ENCODE data around the gene PMVK.
"Not testable (repeated sequence)": the region's sequence is repeated elsewhere in the genome, so short reads cannot be mapped to it uniquely, and the experiment has no call there.

PMVK gene

DNA sequence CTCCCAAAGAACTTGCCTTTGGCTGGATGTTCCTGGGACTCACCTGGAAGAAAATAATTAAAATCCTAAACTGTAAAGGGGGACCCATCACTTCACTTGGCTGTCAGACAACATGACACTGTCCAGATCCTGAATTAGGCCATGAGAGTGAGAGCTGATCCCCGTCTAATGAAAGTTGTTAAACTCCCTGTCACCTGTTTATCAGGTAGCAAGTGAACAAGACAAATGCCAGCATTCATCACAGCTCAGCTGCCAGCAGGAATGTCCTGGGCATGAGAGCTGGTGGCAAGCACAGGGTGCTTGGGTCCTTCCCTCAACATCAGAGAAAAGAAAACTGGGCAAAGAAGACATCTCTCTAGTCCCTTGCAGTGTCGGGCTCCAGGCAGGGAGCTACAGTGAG is 23.8 kb downstream of the PMVK start:
- no peak for DNase-seq (ENCODE audit: low spot score)

DNA sequence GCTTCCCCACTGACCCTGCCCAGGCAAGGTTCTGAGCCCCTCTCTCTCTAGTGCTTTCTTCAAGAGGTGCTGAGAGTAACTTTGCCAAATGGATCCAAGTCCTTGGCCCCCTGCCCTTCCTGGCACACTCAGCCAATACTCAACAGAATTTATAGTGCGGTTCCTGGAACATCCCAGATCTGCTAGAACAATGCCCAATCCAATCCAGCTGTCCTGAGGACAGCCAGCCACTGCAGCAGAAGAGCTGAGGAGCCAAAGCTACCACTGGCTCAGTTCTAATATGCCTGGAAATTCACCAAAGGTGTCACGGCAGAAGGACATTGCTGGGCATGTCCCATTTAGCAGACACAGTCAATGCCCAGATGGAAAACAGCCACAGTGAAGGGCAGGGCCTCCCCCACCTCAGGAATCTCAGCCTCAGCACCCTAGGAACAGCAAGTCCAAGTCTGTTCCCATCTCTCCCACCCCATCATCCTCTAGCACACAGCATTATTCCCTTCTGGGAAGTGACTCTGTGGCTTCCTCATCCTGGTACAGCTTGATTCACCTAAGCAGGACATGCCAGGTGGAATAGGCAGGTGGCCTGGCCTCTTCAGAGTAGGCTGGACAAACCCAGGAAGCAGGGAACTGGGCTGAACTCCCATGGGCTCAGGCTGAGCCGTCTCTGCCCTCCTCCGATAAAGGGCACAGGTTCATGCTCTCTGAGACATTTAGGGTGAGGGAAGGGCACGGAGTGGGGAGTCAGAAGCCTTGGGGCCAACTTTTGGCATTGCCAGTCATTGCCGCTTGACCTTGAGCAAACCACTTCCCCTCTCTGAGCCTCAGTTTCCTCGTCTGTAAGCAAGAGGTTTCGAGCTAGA is 24.6 kb downstream of the PMVK start:
- no peak for DNase-seq (ENCODE audit: low spot score)

DNA sequence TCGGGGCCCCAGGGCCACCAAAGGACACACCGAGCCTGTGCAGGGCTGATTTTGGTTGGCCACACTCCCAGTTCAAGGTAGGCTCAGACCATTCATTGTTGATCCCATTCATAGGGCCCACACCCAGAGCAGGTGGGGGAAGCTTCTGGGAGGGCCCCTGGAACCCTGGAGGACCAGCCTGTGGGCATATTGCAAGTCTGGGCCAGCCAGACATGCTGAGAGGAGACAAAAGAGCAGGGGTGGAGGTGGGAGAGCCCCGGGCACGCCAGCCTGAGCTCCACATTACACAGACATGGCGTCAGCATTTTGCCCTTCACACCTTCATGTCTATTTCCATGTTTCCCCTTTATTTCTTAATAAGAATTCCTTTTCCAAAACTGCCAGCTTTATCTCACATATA is 25.7 kb downstream of the PMVK start:
- DNase-seq (ENCODE audit: low spot score), result no peak

DNA sequence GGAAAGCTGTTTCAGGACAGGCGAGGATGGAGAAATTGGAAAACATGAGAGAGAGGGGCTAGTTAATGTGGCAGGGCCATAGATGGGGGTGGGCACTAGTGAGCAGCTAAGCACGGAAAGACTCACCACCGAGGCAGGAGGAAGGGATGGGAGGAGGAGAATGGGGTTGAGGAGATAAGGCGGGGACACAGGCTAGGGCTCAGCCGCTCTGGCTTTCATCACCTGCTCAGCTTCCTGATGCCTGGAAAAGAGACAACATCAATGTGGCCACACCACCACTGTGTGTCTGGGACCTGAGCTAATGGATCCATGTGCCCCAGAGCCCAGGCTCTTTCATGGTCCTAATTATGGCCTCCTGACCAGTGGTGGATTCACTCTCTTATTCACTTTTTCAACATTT is 27.6 kb downstream of the PMVK start:
- no peak for DNase-seq (ENCODE audit: low spot score)

DNA sequence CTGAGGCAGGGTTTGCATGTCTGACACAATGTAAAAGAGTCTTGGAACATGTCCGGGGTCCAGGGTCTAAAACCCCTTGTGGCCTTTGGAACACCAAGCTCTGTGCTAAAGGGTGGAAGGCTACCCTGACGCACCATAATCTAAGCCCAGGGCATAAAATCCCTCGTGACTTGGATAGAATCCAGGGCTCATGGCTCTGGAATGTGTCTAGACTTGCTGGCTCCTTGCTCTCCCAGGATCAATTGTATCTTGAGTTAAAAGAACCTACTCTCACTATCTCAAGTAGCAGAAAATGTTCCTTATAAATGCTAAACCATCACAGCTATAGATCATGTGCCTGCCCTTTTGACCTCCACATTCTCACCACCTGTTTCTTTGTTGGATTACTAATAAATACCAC is 28.4 kb downstream of the PMVK start:
- DNase-seq (ENCODE audit: low spot score), result not testable (repeated sequence)

DNA sequence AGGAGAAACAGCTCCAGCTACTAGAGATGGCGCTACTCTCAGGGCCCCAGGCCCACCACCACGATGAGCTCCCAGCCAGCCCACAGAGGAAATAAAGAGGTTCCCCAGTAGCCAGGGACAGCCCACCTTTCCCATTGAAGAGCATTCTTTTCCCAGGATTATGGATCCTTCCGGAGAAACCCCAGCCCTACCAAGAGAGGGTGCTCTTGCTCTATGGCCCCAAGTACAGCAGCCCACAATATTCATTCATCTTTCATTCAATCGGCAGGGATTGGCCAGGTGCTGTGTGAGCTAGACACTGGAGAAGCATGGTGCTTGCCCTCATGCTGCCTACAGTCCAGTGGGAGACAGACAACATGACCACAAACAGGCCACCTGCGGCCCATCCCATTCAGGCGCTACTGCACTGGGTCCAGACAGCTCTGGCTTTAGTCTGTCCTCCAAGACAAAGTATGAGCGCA is 29.9 kb downstream of the PMVK start:
- no peak for DNase-seq (ENCODE audit: low spot score)

DNA sequence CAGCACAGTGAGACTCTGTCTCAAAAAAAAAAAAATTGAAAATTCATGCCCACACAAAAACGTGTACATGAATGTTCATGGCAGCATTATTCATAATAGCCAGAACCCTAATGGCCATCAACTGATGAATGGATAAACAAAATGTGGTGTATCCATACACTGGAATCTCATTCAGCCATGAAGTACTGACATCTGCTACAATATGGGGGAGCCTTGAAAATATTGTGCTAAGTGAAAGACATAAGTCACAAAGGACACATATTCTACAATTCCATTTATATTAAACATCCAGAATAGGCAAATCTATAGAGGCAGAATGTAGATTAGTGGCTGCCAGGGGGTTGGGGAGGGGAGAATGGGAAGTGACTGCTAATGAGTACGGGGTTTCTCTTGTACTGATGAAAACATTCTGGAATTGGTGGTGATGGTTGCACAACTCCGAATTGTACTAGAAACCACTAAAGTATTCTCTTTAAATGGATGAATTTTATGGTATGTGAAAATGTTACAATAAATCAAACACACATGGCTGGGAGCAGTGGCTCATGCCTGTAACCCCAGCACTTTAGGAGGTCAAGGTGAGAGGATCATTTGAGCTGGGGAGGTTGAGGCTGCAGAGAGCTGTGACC is 33.5 kb downstream of the PMVK start:
- no peak for DNase-seq (ENCODE audit: low spot score)

DNA sequence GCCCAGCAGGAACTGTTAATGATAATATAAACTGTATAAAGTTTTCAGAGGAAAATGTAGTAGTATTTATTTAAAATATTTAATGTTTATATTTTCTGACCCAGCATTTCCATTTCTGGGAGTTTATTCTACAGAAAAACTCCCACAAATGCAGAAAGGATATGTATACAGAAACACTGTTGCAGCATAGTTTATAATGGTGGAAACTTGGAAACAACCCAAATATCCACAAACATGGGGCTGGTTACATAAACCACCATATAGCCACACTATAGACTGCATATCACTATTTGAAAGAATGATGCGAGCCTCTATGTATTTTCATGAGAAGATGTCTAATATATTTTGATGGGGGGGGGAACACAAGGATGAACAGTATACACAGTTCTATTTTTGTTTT is 34.9 kb downstream of the PMVK start:
- no peak for DNase-seq (ENCODE audit: low spot score)

DNA sequence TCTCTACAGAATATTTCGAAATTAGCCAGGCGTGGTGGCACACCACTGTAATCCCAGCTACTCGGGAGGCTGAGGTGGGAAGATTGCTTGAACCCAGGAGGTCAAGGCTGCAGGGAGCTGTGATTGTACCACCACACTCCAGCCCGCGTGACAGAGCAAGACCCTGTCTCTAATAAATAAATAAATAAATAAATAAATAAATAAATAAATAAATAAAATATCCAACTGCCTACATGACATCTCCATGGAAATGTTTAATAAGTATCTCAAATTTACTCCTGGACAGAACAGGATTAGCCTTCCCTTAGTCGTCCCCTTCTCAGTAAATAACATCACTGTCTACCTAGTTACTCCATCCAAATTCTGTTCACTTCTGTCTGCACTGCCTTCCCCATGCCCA is 37.5 kb downstream of the PMVK start:
- no peak for DNase-seq (ENCODE audit: low spot score)

DNA sequence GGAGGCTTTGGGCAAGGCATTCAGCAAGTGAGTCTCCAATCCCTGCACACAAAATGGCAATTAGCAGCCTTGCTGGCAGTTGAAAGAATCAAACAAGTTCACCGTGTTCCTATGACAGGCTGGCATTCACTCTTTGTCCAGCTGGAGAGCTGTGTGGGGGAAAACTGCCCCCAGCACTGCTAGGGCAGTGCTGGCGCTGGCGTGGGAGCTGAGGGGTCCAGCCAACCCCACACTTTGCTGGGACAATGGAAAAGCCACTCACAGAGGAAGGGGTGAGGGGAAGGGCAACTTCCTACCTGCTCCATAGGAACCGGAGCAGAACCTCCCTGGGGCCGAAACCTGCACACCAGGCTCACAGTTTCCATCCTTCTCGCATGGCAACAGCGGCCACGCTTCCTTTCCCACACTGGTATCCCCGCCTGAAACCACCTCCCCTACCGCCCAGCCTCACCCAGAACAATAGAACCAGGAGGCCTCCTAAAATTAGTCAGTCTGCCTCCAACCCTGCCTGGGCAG is 39.7 kb downstream of the PMVK start:
- peak; percentile 53 for DNase-seq (ENCODE audit: low spot score)

DNA sequence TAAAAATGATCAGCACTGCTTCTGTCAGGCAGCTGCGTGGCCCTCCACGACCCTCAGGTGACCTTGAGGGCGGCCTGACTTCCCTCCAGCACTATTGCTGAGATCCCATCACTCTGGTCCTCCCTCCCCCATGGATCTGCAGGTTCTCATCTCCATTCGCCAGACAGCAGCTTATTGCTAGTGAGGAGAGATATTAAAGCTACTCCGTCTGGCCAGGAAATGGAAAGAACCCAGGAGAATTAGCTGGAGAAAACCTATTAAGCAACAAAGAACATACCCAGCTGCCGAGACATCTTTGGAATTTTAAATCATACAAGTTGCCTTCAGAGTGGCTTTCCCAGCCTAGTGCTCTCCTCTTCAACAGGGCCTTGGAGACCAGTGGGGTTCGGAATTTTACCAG is 40.7 kb downstream of the PMVK start:
- DNase-seq (ENCODE audit: low spot score), result no peak

DNA sequence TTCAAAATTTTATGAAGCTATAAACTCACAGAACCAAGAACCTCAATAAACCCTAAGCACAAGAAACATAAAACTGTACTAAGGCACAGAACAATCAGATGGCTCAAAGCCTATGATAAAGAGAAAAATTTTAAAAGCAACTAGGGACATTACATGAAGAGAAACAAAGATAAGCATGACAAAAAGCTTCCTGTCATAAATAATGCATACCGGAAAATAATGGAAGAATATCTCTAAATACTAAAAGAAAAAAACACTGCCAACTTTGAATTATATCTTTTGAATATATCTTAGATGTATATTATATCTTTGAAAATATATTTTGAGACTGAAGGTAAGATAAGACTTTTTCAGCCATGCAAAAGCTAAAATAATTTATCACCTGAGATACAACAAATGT is 45.1 kb downstream of the PMVK start:
- no peak for DNase-seq (ENCODE audit: low spot score)

DNA sequence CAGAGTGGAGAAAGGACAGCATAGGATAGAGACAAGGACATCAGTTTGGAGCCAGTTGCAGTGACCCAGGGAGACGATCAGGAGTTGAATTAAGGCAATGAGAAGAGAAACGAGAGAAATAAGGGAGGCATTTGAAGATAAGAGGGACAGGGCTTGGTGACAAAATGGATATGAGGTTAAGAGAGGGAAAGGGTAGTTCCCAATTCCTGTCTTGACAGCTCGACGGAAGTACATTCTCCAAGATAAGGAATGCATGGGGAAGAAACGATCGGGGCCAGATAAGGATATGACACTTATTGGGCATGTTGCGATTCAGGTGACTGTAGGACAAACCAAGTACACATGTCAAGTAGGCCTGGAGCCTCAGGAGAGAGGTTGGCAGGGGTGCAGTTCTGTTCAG is 47.8 kb downstream of the PMVK start:
- DNase-seq (ENCODE audit: low spot score), result no peak

DNA sequence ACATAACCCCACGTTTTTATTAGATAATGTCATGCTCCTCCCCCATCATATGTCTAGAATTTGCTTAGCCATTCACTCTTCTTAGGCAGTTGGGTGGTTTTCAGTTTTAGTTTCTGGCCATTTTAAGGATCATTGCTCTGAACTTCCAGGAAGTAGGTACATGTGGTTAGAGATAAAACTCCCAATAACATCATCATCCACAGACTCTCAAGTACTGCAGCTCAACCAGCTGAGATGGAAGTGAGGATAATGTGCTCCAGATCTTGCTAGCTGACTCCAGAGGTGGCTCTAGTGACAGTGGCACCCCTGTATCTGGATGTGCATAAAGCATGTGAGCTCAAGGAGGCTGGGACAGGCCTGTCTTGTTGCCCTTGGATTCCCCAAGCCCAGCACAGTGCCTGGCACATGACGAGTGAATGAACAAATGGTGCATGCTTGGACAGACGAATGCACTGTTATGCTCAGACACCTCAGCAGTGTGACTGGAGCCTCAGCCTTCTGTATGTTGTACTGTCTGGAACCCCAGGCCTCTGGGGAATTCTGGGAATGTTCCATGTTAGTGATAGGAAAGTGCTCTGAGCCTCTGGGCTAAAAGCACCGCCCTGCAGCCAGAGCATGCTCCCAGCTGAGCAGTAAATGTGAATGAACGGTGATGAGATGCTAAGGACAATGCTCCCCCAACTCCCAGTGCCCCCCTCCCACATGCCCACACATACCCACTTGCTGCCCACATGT is 50.1 kb downstream of the PMVK start:
- no peak for DNase-seq (ENCODE audit: low spot score)

DNA sequence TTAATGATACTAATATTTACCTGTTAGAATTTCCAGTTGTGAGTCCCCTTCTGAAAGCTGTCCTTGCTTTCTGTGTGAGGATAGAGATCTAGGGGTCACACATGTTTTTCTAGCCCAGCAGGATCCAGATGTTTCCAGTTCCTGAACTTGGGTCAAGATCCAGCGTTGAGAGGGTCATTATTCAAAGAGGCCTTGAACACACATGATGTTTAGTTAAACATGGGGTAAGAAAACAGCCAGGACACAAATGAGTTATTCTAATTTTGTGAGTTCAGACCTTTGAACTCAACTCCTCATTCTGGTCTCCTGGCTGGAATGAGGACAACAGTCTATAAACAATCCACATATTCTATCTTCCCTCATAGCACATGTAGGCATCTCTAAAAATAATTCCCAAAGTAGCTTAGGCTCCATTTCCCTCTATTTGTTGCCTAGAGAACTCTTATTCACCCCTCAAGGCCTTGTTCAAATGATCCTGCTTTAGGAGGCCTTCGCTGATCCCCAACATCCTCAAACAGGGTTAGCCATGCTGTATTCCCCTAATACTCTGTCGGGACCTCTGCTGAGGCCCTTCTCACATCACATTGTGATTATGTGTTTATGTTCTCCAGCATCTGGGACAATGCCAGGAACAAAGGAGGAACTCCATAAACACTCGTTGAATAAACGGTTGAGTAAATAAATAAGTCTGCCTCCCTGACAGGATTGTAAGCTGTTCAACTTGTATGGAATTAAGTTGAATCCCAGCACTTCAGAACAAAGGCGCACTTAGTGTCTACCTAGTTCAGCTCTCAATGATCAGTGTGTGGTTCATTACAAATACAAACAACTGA is 51.4 kb downstream of the PMVK start:
- no peak for DNase-seq (ENCODE audit: low spot score)

DNA sequence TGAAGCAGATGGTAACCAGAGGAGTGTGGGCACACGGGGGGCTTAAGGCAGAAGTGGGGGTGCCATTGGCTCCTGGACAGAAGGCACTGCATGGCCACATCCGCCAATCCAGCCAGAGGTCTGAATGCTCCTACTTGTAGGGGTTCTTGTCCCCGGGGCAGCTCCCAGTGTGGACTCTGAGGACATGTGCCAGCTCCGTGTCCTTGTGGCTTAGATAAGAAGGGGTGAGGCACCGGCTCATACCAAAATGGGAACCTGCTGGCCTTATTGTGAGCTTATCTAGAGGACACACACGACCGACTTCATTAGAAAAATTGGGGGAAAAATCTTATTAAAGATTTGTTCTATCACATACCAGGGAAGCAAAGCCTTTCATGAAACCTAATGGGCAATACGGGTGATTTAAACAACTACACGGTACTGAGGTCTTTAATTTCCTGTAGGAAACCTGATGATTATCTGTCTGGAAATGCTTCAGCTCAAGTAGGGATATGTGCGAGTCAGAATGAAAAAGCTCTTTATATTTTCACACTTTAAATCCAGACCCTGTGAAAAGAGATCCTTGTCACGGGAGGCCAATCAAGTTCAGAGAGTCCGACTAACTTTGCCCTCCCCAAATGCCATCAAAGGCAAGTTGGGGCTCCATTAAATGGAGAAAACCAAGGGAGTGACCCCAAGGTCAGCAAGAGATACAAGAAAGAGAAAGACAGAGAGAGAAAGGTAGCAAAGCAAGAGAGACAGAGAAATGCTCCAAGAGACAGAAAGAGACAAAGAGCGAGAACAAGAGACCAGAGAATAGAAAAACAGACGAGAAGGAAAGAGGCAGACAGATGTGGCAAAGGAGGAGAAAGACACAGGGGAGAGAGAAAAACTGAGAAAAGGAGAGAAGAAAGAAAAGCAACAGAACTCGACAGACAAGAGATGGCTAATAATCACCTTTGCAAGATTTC is 52.3 kb downstream of the PMVK start:
- no peak for DNase-seq (ENCODE audit: low spot score)

DNA sequence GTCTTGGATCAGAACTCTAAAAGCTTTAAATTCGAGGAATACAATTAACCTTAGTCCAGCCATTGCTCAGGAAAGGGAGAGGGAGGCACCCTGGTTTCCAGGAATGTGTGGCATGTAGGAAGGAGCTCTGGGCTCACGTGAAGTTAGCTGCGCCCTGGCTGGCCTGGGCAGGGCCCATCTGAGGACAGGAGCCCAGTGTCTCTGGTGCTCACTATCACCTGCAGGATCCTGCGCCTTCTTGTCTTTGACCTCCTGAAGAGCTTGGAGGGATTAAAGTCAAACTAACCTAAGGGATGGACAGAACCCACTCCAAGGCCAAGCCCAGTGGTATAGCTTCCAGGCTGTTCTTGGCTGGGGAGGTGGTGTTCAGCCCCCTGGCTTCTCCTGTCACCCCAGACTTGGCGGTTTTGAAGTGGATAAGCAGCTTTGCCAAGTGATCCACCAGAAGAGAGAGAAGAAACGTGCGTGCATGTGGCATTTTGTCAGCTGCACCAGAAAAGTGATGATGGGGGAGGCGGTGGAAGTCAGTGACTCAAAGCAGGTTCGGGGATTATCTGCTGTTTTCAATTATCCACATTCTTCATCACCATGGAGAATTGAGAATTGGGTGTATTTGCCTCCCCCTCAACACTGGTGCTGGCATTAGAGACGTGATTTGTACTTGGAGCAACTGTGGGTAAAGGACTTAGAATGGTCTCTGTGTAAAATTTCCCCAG is 54.5 kb downstream of the PMVK start:
- DNase-seq (ENCODE audit: low spot score), result no peak

DNA sequence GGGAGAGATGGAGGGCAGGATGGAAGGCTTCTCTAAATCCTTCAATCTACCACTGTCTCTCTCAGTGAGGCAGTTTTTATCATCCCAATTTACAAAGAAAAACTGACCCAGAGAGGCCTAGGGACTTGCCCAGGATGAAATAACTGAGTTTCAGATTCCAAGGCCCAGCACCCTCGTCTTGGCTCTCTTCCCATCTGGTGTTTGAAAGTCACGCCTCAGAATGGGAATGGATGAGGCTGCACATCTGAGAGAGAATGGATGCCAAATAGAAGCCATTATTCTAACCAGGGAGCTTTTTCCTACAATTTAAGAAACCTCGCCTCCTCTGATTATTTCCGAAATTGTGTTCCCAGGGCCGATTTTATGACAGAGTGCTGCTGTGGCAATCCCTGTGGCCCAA is 55.8 kb downstream of the PMVK start:
- no peak for DNase-seq (ENCODE audit: low spot score)

DNA sequence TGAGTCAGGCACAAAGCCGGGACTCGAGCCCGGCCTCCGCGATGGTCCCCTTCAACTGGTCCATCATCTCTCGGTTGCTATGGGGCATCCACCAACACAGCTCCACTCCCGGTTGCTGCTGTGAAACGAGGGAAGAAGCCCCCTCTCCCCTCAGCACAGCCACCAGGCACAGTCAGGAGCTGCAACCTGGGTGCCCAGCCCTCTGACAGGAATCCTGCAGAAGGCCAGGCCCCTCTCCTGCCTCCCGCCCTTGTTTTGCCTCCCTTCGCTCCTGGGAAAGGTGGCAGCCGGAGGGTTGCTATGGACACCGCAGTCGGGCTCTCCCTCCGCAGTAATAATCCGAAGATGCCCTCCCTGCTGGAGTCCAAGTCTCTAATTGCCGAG is 57.5 kb downstream of the PMVK start:
- no peak for DNase-seq (ENCODE audit: low spot score)
